SH-SY5Y (cell line): ENCODE results near the gene NMD3.

ENCODE experiments used
- GATA2 ChIP-seq: IDR thresholded peaks from 2 replicates; pipeline ENCODE4 v1.6.1; 2011; ENCODE audit warnings: mild to moderate bottlenecking, low read depth, low read length
- GATA3 ChIP-seq: IDR thresholded peaks from 2 replicates; pipeline ENCODE4 v1.6.1; 2011; ENCODE audit warnings: low read depth, mild to moderate bottlenecking, low read length, moderate library complexity

DNA sequence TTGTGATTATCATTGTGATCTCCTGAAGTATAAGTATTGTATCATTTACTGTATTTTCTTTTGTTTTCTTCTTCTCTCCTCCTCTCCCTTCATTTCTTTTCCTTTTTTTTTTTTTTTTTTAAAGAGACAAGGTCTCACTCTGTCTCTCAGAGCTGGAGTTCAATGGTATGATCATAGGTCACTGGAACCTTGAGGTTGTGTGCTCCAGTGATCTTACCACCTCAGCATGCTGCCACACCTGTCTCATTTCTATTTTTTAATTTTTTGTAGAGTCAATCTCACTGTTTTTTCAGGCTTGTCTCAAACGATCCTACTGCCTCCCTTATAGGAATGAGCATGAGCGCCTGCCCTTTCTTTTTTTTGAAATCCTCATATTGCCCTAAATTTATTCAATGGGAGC, 23.4 kb downstream of the NMD3 start:
- TF ChIP-seq GATA3 (no peak), GATA2 (no peak)
